GM19324 (cell line): ENCODE data around the gene EVPL.

Experiments used
- ATAC-seq: cut with Tn5 transposase; IDR thresholded peaks from one replicate; pipeline ENCODE4 v1.9.1; 2021; ENCODE audit warnings: mild to moderate bottlenecking, moderate library complexity; ENCODE audit not compliant: unreplicated experiment, low FRiP score

Gene EVPL

DNA sequence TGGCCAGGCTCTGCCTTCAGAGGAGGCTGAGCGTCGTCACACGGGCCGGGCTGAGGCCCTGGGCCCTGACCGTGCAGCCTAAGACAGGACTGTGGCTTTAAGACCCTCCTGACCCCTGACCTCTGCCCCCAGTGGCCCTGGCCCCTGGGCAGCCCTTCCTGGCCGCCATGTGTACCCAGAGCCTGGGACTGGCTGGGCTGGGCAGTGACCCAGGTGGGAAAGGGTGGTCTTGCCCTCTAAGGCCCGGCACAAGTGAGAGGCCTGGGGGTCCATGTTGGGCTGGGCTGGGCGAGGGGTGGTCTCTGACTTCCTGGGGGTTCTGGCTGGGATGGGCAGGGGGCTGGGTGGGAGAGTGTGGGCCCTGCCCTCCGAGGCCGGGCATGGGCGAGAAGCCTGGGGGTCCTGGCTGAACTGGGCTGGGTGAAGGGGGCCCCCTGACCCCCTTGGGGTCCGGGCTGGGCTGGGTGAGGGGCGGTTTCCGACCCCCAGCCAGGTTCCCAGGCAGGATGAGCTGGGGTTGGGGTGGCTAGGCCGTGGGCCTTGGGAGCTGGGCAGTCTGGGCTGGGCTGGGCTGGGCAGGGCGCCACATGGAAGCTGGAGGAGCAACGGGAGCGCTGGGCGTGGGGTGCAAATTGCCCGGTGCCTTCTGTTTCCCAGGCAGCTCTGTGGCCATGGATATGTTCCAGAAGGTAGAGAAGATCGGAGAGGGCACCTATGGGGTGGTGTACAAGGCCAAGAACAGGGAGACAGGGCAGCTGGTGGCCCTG, 26.2 kb downstream of the EVPL start, which contains the start of gene CDK3:
CDK3 (plus strand) TSS at position 101 of the 767 bp plus-strand sequence; CDS start at position 672, 571 bp downstream.
- ATAC-seq, result no peak

GRCh38 chr17:76000016-76000754, 26.9 kb downstream of the EVPL start:
- no peak for ATAC-seq

DNA sequence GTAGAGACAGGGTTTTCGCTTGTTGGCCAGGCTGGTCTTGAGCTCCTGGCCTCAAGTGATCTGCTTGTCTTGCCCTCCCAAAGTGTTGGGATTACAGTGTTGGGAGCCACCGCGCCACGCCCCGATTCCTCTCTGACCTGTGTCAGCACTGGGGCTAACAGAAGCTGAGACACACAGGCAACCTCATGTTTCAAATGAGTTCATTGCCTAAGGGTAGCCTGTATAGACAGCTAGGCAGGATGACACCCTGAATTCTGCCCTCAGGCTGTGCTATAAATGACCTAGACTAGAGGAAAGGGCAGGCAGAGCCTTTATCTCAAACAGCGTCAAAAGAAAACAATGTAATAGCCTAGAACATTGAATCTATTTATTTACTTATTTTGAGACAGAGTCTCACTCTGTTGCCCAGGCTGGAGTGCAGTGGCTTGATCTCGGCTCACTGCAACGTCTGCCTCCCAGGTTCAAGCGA, 28.7 kb downstream of the EVPL start:
- no peak for ATAC-seq

DNA sequence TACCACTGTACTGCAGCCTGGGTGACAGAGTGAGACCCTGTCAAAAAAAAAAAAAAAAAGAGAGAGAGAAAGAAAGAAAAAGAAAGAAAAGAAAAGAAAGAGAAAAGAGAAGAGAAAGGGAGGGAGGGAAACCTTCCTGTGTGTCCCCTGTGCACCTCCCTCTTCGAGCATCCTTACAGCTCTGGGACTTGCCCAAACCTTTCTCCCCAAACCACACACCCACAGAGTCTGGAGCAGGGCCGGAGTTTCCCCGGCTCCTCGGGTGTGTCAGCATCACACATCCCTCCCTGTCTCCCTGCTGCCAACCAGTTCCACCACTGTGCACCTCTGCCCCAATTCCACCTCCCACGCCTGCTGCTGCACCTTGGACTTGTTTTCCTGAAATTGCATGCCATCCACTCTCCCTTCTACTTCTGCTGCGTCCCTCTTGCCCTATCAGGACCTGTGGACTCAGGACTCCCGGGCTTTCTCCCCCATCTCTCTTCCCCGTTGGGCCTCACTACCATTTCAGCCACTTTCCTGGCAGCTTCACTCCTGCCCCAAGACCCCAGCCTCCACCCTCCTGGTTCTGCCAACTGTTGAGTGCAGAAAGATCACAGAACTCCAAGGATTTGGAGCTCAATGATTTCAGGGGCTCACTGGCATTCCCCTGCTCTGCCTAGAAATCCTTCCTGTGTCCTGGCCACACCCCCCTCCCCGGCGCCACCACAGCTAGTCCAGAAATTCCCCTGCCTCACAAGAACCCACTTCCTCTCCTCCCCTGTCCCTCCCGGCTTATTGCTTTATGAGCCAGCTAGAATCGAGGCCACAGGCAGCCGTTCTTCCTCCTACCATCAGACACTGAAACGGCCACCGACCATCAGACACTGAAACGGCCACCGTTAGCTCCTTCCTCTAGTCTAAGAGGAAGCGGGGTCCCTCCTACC, 30.2 kb downstream of the EVPL start:
- ATAC-seq, result no peak

DNA sequence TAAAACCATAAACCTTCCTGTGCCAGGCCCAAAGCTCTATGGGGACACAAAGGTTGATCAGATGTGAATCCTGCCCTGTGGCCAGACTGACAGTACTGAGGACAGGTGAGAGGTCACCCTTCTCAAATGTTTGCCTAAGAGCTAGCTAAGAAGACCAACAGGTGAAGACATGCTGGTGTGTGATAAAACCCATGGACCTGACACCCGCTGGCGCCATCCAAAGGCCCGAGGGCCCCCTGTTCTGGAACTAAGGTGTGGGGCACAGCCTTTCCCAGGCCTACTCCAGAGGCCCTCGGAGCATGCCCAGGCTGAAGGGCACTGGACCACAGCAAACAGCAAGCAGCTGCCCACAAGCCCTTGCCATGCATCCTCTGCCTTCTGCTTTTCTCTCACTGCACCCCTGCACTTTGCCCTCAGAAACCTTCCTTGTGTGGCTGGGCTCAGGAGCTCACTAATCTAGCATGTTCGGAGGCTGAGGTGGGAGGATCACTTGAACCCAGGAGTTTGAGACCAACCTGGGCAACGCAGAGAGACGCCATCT, 31.7 kb downstream of the EVPL start:
- no peak for ATAC-seq

DNA sequence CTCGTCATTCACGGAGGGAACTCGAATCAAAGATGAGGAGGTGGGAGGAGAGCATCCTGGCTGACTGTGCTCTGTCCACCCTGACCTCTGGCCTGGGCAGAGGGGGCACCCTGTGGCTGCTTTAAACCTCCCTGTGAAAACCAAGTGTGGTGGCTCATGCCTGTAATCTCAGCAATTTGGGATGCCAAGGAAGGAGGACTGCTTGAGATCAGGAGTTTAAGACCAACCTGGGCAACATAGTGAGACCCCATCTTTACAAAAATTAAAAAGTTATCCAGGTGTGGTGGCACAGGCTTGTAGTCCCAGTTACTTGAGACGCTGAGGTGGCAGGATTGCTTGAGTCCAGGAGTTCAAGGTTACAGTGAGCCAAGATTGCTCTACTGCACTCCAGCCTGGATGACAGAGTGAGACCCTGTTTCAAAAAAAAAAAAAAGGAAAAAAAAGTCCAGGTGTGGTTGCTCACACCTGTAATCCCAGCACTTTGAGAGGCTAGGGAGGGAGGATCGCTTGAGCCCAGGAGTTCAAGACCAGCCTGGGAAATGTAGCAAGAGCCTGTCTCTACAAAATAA, 32.2 kb downstream of the EVPL start:
- no peak for ATAC-seq

DNA sequence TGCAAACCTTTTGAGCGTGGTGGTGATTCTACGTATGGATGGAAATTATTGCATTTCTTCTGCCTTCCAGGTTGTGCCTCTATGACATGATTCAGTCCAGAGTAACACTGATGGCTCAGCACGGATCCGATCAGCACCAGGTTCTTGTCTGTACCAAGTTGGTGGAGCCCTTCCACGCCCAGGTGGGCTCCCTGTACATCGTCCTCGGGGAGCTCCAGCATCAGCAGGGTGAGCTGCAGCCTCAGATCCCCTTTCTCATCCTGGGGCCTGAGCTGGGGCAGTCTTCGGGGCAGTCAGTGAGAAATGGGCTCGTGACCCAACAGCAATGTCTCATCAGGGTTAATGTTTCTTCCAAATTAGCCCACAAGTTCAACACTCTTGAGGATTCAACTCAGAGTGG, 35.7 kb downstream of the EVPL start:
- ATAC-seq, result no peak

DNA sequence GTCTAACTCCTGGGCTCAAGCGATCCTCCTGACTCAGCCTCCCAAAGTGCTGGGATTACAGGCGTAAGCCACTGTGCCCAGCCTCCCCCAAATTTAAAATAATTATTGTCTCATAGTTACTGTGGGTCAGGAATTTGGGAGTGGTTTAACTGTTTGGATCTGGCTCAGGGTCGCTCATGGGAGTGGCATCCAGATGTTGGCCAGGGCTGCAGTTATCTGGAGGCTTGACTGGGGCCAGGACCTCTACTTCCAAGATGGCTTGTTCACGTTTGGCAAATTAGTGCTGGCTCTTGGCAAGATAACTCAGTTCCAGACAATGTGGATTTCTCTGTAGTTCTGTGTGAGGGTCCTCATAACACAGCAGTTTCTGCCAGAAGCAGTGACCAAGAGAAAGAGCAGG, 40.1 kb downstream of the EVPL start:
- no peak for ATAC-seq

- ATAC-seq, result no peak
Measured at GRCh38 chr17:75985986-75986385, 41.1 kb downstream of the EVPL start.

DNA sequence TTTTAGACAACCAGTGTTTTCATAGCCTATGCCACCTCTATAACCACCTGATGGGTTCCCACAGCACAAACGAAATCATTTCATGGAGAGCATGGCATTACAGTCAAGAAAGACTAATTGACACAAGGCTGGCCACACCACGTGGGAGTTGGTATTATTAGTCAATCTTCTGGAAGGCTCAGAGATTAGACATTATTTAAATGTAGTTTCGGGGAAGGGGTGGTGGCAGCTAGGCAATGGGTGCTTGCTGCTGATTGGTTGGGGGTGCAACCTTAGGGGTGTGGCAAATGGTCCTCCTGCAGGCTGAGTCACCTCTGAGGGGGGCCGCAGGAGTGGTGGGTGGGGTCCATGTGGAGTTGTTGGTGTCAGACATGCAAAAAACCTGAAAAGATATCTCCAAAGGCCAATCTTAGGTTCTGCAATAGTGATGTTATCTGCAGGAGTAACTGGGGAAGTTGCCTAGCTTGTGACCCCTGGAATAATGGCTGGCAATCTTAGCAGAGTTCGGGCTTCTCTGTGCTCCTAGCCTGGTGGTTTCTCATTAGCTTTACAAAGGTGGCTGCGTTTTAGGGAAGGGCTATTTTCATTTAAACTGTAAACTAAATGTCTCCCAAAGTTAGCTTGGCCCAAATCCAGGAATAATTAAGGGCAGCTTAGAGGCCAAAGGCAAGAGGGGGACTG, 43.5 kb downstream of the EVPL start:
- no peak for ATAC-seq

- ATAC-seq, result no peak
Measured at GRCh38 chr17:75981019-75981615, 46.0 kb downstream of the EVPL start.

GRCh38 chr17:75980188-75981018, 46.7 kb downstream of the EVPL start:
- ATAC-seq, result no peak

DNA sequence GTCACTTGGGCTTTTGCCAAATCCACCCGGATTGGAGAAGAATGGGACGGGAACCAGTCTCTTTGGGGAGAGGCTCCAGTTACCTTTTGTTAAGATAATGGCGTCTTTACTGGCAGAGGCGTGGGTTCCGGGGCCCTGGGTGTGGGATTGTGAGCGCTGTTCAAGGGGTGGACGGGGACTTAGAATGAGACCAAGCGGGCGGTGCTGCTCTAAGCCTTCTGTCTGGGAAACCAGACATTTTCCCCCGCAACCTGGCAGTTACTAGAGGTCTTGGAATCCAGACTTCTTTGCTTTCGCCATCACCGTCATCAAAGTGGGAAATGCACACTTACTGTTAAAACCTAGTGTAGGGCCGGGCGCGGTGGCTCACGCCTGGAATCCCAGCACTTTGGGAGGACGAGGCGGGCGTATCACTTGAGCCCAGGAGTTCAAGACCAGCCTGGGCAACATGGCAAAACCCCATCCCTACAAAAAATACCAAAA, 47.4 kb downstream of the EVPL start:
- ATAC-seq, result peak; percentile 24

DNA sequence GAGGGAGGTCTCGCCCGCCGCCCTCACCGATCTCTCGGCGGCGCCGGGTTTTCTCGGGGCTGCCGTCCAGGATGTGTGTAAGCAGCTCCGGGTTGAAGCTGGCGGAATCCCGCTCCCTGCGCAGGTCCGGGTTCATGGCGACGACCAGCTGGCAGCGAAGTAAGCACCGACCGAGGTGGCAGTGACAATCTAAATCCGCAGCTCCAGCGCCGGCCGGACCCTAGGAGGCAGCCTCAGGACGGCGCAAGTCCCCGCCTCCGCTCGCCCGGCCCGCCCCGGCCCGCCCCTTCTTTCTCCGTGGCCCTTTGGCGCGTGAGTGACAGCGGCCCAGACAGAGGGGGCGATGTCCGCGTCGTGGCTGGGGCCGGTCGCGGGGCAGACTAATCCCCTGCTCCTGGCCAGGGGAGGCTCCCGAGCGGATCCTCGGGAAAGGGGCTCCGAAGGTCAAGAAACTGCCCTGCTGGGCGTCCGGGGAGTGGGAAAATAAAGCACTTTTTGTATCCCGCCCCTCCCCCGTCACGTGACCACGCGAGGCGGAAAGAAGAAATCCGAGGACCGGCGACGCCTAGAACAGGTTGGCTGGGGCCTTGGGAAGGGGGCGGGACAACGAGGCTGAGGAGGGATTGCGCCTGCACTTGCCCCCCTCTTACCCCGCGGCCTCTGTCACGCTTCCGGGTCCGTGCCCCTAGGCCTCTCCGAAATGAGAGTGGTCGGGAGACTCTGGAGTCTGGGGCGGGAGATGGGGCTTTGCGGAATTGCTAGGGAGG, 48.0 kb downstream of the EVPL start, which contains the start of the genes ACOX1 and TEN1:
ACOX1 (minus strand) TSS at position 229 of the 767 bp plus-strand sequence; CDS start at position 136, 93 bp downstream.
TEN1 (plus strand) TSS at position 303 of the 767 bp plus-strand sequence. CDS start 6,953 bp downstream, outside the sequence.
- peak; percentile 90 for ATAC-seq

DNA sequence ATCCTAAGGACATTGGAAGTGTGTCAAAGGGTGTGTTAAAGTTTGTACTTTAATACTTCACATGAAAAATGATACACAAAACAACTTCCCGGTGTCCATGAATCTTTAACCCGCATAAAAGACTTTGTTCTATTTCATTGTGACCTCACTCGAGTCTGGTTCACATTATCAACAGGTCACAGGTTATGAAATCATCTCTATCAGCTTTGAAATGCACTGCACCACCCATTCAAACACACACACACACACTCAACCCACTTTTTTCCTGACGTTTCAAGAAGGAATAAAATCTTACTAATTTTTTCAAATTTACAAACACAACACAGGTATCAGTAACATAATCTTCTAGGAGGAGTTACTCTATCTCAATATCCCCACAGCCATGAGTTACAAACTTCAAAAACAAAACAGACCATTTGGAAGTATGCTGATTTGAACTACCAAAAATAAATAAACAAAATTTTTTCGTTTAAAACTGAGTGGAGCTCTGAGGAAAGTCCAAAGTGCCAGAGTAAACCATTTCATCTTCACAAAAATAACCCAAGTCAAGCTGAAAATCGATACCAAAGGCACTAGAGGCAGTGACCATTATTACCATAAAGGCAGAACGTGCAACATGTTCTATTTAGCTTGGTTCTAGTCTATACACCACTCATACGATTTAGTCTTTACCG, 50.8 kb downstream of the EVPL start:
- no peak for ATAC-seq

DNA sequence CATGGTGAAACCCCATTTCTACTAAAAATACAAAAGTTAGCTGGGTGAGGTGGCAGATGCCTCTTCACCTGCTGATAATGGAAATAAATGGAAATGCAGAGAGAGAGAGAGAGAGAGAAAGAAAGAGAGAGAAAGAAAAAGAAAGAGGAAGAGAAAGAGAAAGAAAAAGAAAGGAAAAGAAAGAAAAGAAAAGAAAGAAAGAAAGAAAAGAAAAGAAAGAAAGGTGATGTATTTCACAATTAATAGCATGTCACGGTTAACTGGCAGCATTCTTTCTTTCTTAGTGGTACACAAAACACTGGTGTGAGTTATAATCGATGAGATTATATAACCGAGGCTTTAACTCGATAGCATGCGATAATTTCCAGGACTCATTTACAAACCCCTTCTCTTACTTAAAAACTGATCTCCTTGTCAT, 51.3 kb downstream of the EVPL start:
- ATAC-seq, result no peak
